ENCODE data around the gene MUCL1.
A peak's percentile ranks its signal among the peaks of the same experiment; 100 is the strongest.
"Not testable (repeated sequence)": the region's sequence is repeated elsewhere in the genome, so short reads cannot be mapped to it uniquely, and the experiment has no call there.

Gene MUCL1

GRCh38 chr12:54853933-54854538, at the start of gene MUCL1:
Gene MUCL1 (plus strand): TSS chr12:54854516. CDS start chr12:54854583, 67 bp downstream.
- peak; percentile 16 to 67 (median 51) for DNase-seq (ENCODE audit: low read depth in 3 of 3)

- DNase-seq (ENCODE audit: low read depth in 3 of 3): no peak
These were observed 32.6 kb upstream of the MUCL1 start for GRCh38 chr12:54821676-54822075.

- no peak for DNase-seq (ENCODE audit: low read depth in 3 of 3)
These were observed 29.9 kb upstream of the MUCL1 start for GRCh38 chr12:54824402-54824801.

GRCh38 chr12:54829511-54829910, 24.8 kb upstream of the MUCL1 start:
- no peak for DNase-seq (ENCODE audit: low read depth in 3 of 3)

GRCh38 chr12:54830199-54830598, 24.1 kb upstream of the MUCL1 start:
- DNase-seq (ENCODE audit: low read depth in 3 of 3): no peak

GRCh38 chr12:54831631-54832030, 22.7 kb upstream of the MUCL1 start:
- DNase-seq (ENCODE audit: low read depth in 3 of 3): no peak

- no peak for DNase-seq (ENCODE audit: low read depth in 3 of 3)
These were observed 14.0 kb upstream of the MUCL1 start for GRCh38 chr12:54840244-54840865.

GRCh38 chr12:54857406-54857805, 3.1 kb downstream of the MUCL1 start:
- no peak for DNase-seq (ENCODE audit: low read depth in 3 of 3)

GRCh38 chr12:54858562-54858961, 4.2 kb downstream of the MUCL1 start:
- no peak for DNase-seq (ENCODE audit: low read depth in 3 of 3)

GRCh38 chr12:54859502-54859901, 5.2 kb downstream of the MUCL1 start:
- DNase-seq (ENCODE audit: low read depth in 3 of 3): no peak

GRCh38 chr12:54861927-54862326, 7.6 kb downstream of the MUCL1 start:
- no peak for DNase-seq (ENCODE audit: low read depth in 3 of 3)

- no peak for DNase-seq (ENCODE audit: low read depth in 3 of 3)
These were observed 9.8 kb downstream of the MUCL1 start for GRCh38 chr12:54863948-54864618.

- no peak for DNase-seq (ENCODE audit: low read depth in 3 of 3)
These were observed 11.5 kb downstream of the MUCL1 start for GRCh38 chr12:54865683-54866324.

GRCh38 chr12:54868690-54869089, 14.4 kb downstream of the MUCL1 start:
- no peak for DNase-seq (ENCODE audit: low read depth in 3 of 3)

- no peak for DNase-seq (ENCODE audit: low read depth in 3 of 3)
These were observed 15.7 kb downstream of the MUCL1 start for GRCh38 chr12:54870048-54870447.

GRCh38 chr12:54870617-54871016, 16.3 kb downstream of the MUCL1 start:
- no peak for DNase-seq (ENCODE audit: low read depth in 3 of 3)

GRCh38 chr12:54879150-54879549, 24.8 kb downstream of the MUCL1 start:
- DNase-seq (ENCODE audit: low read depth in 3 of 3): no peak

- DNase-seq (ENCODE audit: low read depth in 3 of 3): no peak
These were observed 25.3 kb downstream of the MUCL1 start for GRCh38 chr12:54879579-54879978.

- DNase-seq (ENCODE audit: low read depth in 3 of 3): no peak
These were observed 27.8 kb downstream of the MUCL1 start for GRCh38 chr12:54882079-54882478.

- not testable (repeated sequence) for DNase-seq (ENCODE audit: low read depth in 3 of 3)
These were observed 28.3 kb downstream of the MUCL1 start for GRCh38 chr12:54882597-54882996.

GRCh38 chr12:54888428-54888827, 34.1 kb downstream of the MUCL1 start:
- not testable (repeated sequence) for DNase-seq (ENCODE audit: low read depth in 3 of 3)

- no peak for DNase-seq (ENCODE audit: low read depth in 3 of 3)
These were observed 36.0 kb downstream of the MUCL1 start for GRCh38 chr12:54890339-54890738.

All from stimulated activated CD4-positive, alpha-beta T cell treated with anti-CD3 and anti-CD28 coated beads, TNF-alpha, amount 100 ng/mL, for 4 hours (primary cell).